Fibroblast of skin of left biceps (primary cell): ENCODE results near the gene SLC44A1.

ENCODE experiments used
- DNase-seq, 2 experiments: peaks; one replicate each; pipeline ENCODE4 v3.0.0-alpha.2; 2013; ENCODE audit warnings: low read depth in 2 of 2

SLC44A1 gene

GRCh38 chr9:105333811-105334210 lies 89.4 kb downstream of the SLC44A1 start:
- DNase-seq: no peak

- DNase-seq: no peak
These were observed 93.9 kb downstream of the SLC44A1 start for GRCh38 chr9:105338308-105338707.

GRCh38 chr9:105339849-105340248 lies 95.4 kb downstream of the SLC44A1 start:
- DNase-seq: no peak

GRCh38 chr9:105341434-105342146 lies 97.1 kb downstream of the SLC44A1 start:
- DNase-seq: no peak

GRCh38 chr9:105342147-105342505 lies 97.7 kb downstream of the SLC44A1 start:
- DNase-seq: no peak

GRCh38 chr9:105344283-105344682 lies 99.8 kb downstream of the SLC44A1 start:
- DNase-seq: no peak

GRCh38 chr9:105345626-105346025 lies 101.2 kb downstream of the SLC44A1 start:
- DNase-seq: no peak

GRCh38 chr9:105346273-105346672 lies 101.8 kb downstream of the SLC44A1 start:
- DNase-seq: no peak

- DNase-seq: no peak
These were observed 110.0 kb downstream of the SLC44A1 start for GRCh38 chr9:105354448-105354847.

GRCh38 chr9:105355781-105356180 lies 111.3 kb downstream of the SLC44A1 start:
- no peak for DNase-seq

- DNase-seq: no peak
These were observed 113.5 kb downstream of the SLC44A1 start for GRCh38 chr9:105357937-105358336.

- DNase-seq: peak in 1 of 2 experiments; percentile 2
These were observed 115.4 kb downstream of the SLC44A1 start for GRCh38 chr9:105359892-105360291.

- DNase-seq: no peak
These were observed 115.9 kb downstream of the SLC44A1 start for GRCh38 chr9:105360344-105360743.

- DNase-seq: no peak
These were observed 117.4 kb downstream of the SLC44A1 start for GRCh38 chr9:105361873-105362272.

GRCh38 chr9:105362470-105362869 lies 118.0 kb downstream of the SLC44A1 start:
- DNase-seq: no peak

GRCh38 chr9:105363837-105364236 lies 119.4 kb downstream of the SLC44A1 start:
- DNase-seq: no peak

GRCh38 chr9:105369911-105370310 lies 125.5 kb downstream of the SLC44A1 start:
- DNase-seq: no peak

GRCh38 chr9:105373723-105374122 lies 129.3 kb downstream of the SLC44A1 start:
- no peak for DNase-seq

- no peak for DNase-seq
These were observed 130.9 kb downstream of the SLC44A1 start for GRCh38 chr9:105375323-105375722.

GRCh38 chr9:105376893-105377292 lies 132.4 kb downstream of the SLC44A1 start:
- no peak for DNase-seq

- no peak for DNase-seq
These were observed 141.0 kb downstream of the SLC44A1 start for GRCh38 chr9:105385381-105385985.

- no peak for DNase-seq
These were observed 145.3 kb downstream of the SLC44A1 start for GRCh38 chr9:105389796-105390195.

GRCh38 chr9:105390871-105391270 lies 146.4 kb downstream of the SLC44A1 start:
- no peak for DNase-seq

- DNase-seq: no peak
These were observed 146.8 kb downstream of the SLC44A1 start for GRCh38 chr9:105391288-105391687.
